OCI-LY1 (cell line): ENCODE results near the gene CSNK1D.
"Not testable (repeated sequence)": the region's sequence is repeated elsewhere in the genome, so short reads cannot be mapped to it uniquely, and the experiment has no call there.

Experiments used
- H2AFZ ChIP-seq: fragments of 200-600 bp; sonication (generic), shearing (Covaris generic); 2 replicates; pipeline ENCODE4 v1.6.0; 2014; ENCODE audit warnings: antibody characterized with exemption, mild to moderate bottlenecking, low read length
- H3F3A ChIP-seq: fragments of 200-600 bp; sonication (generic), shearing (Covaris generic); 2 replicates; pipeline ENCODE4 v1.6.0; 2014; ENCODE audit warnings: mild to moderate bottlenecking, antibody characterized with exemption, low read length, moderate library complexity; ENCODE audit not compliant: insufficient read depth
- H3K27ac ChIP-seq: fragments of 200-600 bp; sonication (generic); 2 replicates; pipeline ENCODE4 v1.5.1; 2014; ENCODE audit warnings: low read length, mixed run types, mild to moderate bottlenecking, low read depth; ENCODE audit not compliant: poor library complexity, severe bottlenecking
- H3K27me3 ChIP-seq: fragments of 200-600 bp; sonication (generic); 2 replicates; pipeline ENCODE4 v1.6.0; 2014; ENCODE audit warnings: antibody characterized with exemption, mild to moderate bottlenecking, low read length, moderate library complexity; ENCODE audit not compliant: insufficient read depth
- H3K36me3 ChIP-seq: fragments of 200-600 bp; sonication (generic); 2 replicates; pipeline ENCODE4 v1.6.1; 2014; ENCODE audit warnings: mild to moderate bottlenecking, antibody characterized with exemption, low read length, moderate library complexity, mixed read lengths; ENCODE audit not compliant: insufficient read depth
- H3K4me1 ChIP-seq: fragments of 200-600 bp; sonication (generic); 2 replicates; pipeline ENCODE4 v1.5.1; 2014; ENCODE audit warnings: mild to moderate bottlenecking, low read length, moderate library complexity; ENCODE audit not compliant: insufficient read depth, severe bottlenecking
- H3K4me2 ChIP-seq: fragments of 200-600 bp; sonication (generic), shearing (Covaris generic); 2 replicates; pipeline ENCODE4 v1.6.1; 2014; ENCODE audit warnings: low read length
- H3K4me3 ChIP-seq: fragments of 200-600 bp; sonication (generic); 2 replicates; pipeline ENCODE4 v1.5.1; 2014; ENCODE audit warnings: low read length, low read depth, mild to moderate bottlenecking, mixed read lengths; ENCODE audit not compliant: poor library complexity, severe bottlenecking
- H3K79me2 ChIP-seq: fragments of 200-600 bp; shearing (Covaris generic); 2 replicates; pipeline ENCODE4 v1.6.1; 2016; ENCODE audit warnings: mixed run types, low read length, mixed read lengths; ENCODE audit not compliant: insufficient read depth
- H3K9ac ChIP-seq: fragments of 200-600 bp; sonication (generic), shearing (Covaris generic); 2 replicates; pipeline ENCODE4 v1.6.1; 2014; ENCODE audit warnings: mild to moderate bottlenecking, low read length, mixed read lengths
- H3K9me2 ChIP-seq: fragments of 200-600 bp; sonication (generic), shearing (Covaris generic); 2 replicates; pipeline ENCODE4 v1.6.1; 2014; ENCODE audit warnings: low read depth, mild to moderate bottlenecking, low read length, mixed read lengths
- H3K9me3 ChIP-seq: fragments of 200-600 bp; shearing (Covaris generic); 2 replicates; pipeline ENCODE4 v1.6.1; 2014; ENCODE audit warnings: low read length, mixed read lengths
- H4K20me1 ChIP-seq: fragments of 200-600 bp; sonication (generic), shearing (Covaris generic); 2 replicates; pipeline ENCODE4 v1.6.0; 2016; ENCODE audit warnings: mild to moderate bottlenecking, low read length; ENCODE audit not compliant: insufficient read depth
- CTCF ChIP-seq: fragments of 200-600 bp; sonication (generic), shearing (Covaris generic); IDR thresholded peaks from 2 replicates; pipeline ENCODE4 v1.5.1; 2017; ENCODE audit warnings: mild to moderate bottlenecking, antibody characterized with exemption, low read length, moderate library complexity, mixed read lengths
- EZH2 ChIP-seq: fragments of 200-600 bp; sonication (generic), shearing (Covaris generic); IDR thresholded peaks from 2 replicates; pipeline ENCODE4 v1.8.0; 2017; ENCODE audit warnings: borderline replicate concordance, mixed run types, mild to moderate bottlenecking, antibody characterized with exemption, low read length, moderate library complexity, mixed read lengths

CSNK1D gene

GRCh38 chr17:82194765-82195164 is 78.7 kb downstream of the CSNK1D start:
- Histone ChIP-seq H3K9ac (no peak overlapping the region), H3K27me3 (no peaks in the 10 kb centered on the region; the same call in 1 of the 2 replicates)

GRCh38 chr17:82193520-82194220 is 79.8 kb downstream of the CSNK1D start:
- no peaks in the 10 kb centered on the region for H3K9me3 ChIP-seq
- H3K4me2 ChIP-seq = no peak overlapping the region
- no peaks in the 10 kb centered on the region for H3K9me2 ChIP-seq
- peaks cover 7% of the 10 kb centered on the region; the same call in 1 of the 2 replicates for H3K36me3 ChIP-seq
- H3K27me3 ChIP-seq = no peaks in the 10 kb centered on the region; the same call in 1 of the 2 replicates
- H3K27ac ChIP-seq = no peak overlapping the region
- H3K79me2 ChIP-seq = no peaks in the 10 kb centered on the region
- no peak for TF ChIP-seq CTCF
- no peak for TF ChIP-seq EZH2
- H4K20me1 ChIP-seq = no peaks in the 10 kb centered on the region
- no peak overlapping the region for H3K4me3 ChIP-seq
- H3K9ac ChIP-seq = no peak overlapping the region
- no peak overlapping the region for H2AFZ ChIP-seq
- no peaks in the 10 kb centered on the region for H3K4me1 ChIP-seq
- H3F3A ChIP-seq = no peaks in the 10 kb centered on the region

More at GRCh38 chr17:82194765-82195164, 78.7 kb downstream of the CSNK1D start:
- TF ChIP-seq EZH2 (no peak), CTCF (no peak)
- no peak overlapping the region for H3K4me3 ChIP-seq
- no peak overlapping the region for H3K4me2 ChIP-seq
- H4K20me1 ChIP-seq = no peaks in the 10 kb centered on the region
- H3K4me1 ChIP-seq = no peaks in the 10 kb centered on the region
- no peaks in the 10 kb centered on the region for H3K9me2 ChIP-seq
- no peaks in the 10 kb centered on the region for H3K79me2 ChIP-seq
- H2AFZ ChIP-seq = no peak overlapping the region
- no peaks in the 10 kb centered on the region for H3F3A ChIP-seq
- H3K27ac ChIP-seq = no peak overlapping the region
- no peaks in the 10 kb centered on the region for H3K9me3 ChIP-seq
- peaks cover 7% of the 10 kb centered on the region; the same call in 1 of the 2 replicates for H3K36me3 ChIP-seq

- not testable (repeated sequence) for H3K4me1 ChIP-seq, H3K27ac ChIP-seq, H3K9me3 ChIP-seq, H3K4me3 ChIP-seq, H3K36me3 ChIP-seq, H4K20me1 ChIP-seq, H3F3A ChIP-seq, H3K9ac ChIP-seq, H3K9me2 ChIP-seq, H3K27me3 ChIP-seq, H2AFZ ChIP-seq, H3K79me2 ChIP-seq, H3K4me2 ChIP-seq
Observed at GRCh38 chr17:82193050-82193449, 80.5 kb downstream of the CSNK1D start.
